IMR-90 (cell line): ENCODE data around the gene MRPL9. TPM values are rescaled to one million over a fixed set of nuclear protein-coding genes. Genes with fewer than 3 reads are reported as not detected.

ENCODE experiments used
- microRNA-seq, 2 experiments: library from miRNA; stranded (forward) in 1 of 2; unstranded in 1 of 2; fragments of 10-50 nt in 1 of 2; fragments of <30 nt in 1 of 2; gene quantifications in 1 of 2; microRNA quantifications in 1 of 2; one replicate each; pipeline versions ENCODE3 to v1.1.0; 2013 to 2020; ENCODE audit not compliant: insufficient read depth in 1 of 2, insufficient read length in 1 of 2, unreplicated experiment in 1 of 2
- polyA plus RNA-seq, 3 experiments: library from polyadenylated mRNA; depleted of rRNA; stranded (reverse); fragments of >200 nt; gene quantifications; 2 replicates each; pipeline ENCODE4 v1.2.3, GENCODE V29; 2012; ENCODE audit warnings: low replicate concordance in 1 of 3
- small RNA-seq, 5 experiments: library from RNA; depleted of rRNA; stranded (forward); fragments of <200 nt; gene quantifications; one replicate each; pipeline ENCODE3, GENCODE V24; 2012
- total RNA-seq: library from RNA; depleted of rRNA; stranded (reverse); fragments of >200 nt; gene quantifications from 2 replicates; pipeline ENCODE4 v1.2.3, GENCODE V29; 2012; rRNA removed

The MRPL9 gene
- total and polyA plus RNA-seq, 2 of the 4 experiments (the other 2 are of a cell fraction), result 65.4 to 87.5 TPM

Small RNA genes within 50 kb of the gene (microRNA-seq; reads per million reads assigned to microRNA genes)
- not detected for gene RNU6-662P (ENCODE audit: insufficient read depth, insufficient read length)

Small RNA genes within 50 kb of the gene (small RNA-seq; reads per million reads assigned to genes)
- 0 reads per million in 5 experiments for gene RNU6-662P

Other genes with a start within 250 kb of the MRPL9 start
- 30.3 and 33.3 TPM in 2 replicates for gene TUFT1, start 223.2 kb downstream of the MRPL9 start, total RNA-seq
- gene TUFT1, start 223.2 kb downstream of the MRPL9 start, polyA plus RNA-seq (2012; rRNA removed), result 18.4 and 21.2 TPM in 2 replicates
- 25.6 and 34.4 TPM in 2 replicates for gene SNX27, start 151.4 kb downstream of the MRPL9 start, total RNA-seq
- gene SNX27, start 151.4 kb downstream of the MRPL9 start, polyA plus RNA-seq (2012; rRNA removed), result 9.3 and 12.3 TPM in 2 replicates
- not detected in 2 replicates for gene CELF3, start 46.7 kb downstream of the MRPL9 start, total RNA-seq
- gene CELF3, start 46.7 kb downstream of the MRPL9 start, polyA plus RNA-seq (2012; rRNA removed), result not detected in 2 replicates
- gene RIIAD1, start 42.0 kb downstream of the MRPL9 start, total RNA-seq, result not detected in 2 replicates
- gene RIIAD1, start 42.0 kb downstream of the MRPL9 start, polyA plus RNA-seq (2012; rRNA removed), result not detected in 2 replicates
- 2.2 TPM in 2 replicates for gene TDRKH, start 27.0 kb upstream of the MRPL9 start, total RNA-seq
- 0.86 and 1.2 TPM in 2 replicates for gene TDRKH, start 27.0 kb upstream of the MRPL9 start, polyA plus RNA-seq (2012; rRNA removed)
- gene LINGO4, start 41.9 kb upstream of the MRPL9 start, total RNA-seq, result not detected in 2 replicates
- not detected in 2 replicates for gene LINGO4, start 41.9 kb upstream of the MRPL9 start, polyA plus RNA-seq (2012; rRNA removed)
- gene RORC, start 68.3 kb upstream of the MRPL9 start, total RNA-seq, result not detected in 2 replicates
- gene RORC, start 68.3 kb upstream of the MRPL9 start, polyA plus RNA-seq (2012; rRNA removed), result not detected in 2 replicates
- gene C2CD4D, start 76.3 kb upstream of the MRPL9 start, total RNA-seq, result not detected in 2 replicates
- gene C2CD4D, start 76.3 kb upstream of the MRPL9 start, polyA plus RNA-seq (2012; rRNA removed), result not detected in 2 replicates
- gene THEM5, start 90.2 kb upstream of the MRPL9 start, total RNA-seq, result not detected in 2 replicates
- gene THEM5, start 90.2 kb upstream of the MRPL9 start, polyA plus RNA-seq (2012; rRNA removed), result not detected in 2 replicates
- 7.3 and 8.3 TPM in 2 replicates for gene THEM4, start 146.0 kb upstream of the MRPL9 start, total RNA-seq
- 12.2 and 15.7 TPM in 2 replicates for gene THEM4, start 146.0 kb upstream of the MRPL9 start, polyA plus RNA-seq (2012; rRNA removed)
- 77.2 and 86.0 TPM in 2 replicates for gene S100A10, start 230.4 kb upstream of the MRPL9 start, total RNA-seq
- gene S100A10, start 230.4 kb upstream of the MRPL9 start, polyA plus RNA-seq (2012; rRNA removed), result 223 and 277 TPM in 2 replicates